Activated CD8-positive, alpha-beta memory T cell treated with anti-CD3 and anti-CD28 coated beads, Interleukin-2, amount 50 U/mL, for 1 hour (primary cell): Measurements from ENCODE around the gene TASP1.
"Not testable (repeated sequence)": the region's sequence is repeated elsewhere in the genome, so short reads cannot be mapped to it uniquely, and the experiment has no call there.

ENCODE experiments used
- DNase-seq: peaks from one replicate; pipeline ENCODE4 v3.0.0-alpha.2; 2020; ENCODE audit errors: extremely low read depth

Gene TASP1

DNA sequence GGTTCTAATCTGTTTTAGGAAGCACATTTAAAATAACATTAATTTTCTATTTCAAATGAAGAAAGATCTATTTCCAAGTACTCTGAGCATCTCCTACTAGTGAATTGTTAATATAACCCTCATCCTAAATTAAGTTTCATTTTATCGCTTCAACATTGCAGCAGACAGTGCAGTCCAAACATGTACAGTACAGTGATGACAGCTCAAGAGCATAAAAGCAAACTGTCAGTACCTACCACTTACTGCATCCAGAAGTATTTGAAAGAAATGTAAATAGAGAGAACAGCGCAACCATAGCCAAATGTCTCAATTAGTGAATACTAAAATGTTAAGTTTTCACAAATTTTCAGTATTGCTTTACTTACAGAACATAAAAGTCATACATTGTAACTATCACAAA lies 238.3 kb downstream of the TASP1 start:
- no peak for DNase-seq

DNA sequence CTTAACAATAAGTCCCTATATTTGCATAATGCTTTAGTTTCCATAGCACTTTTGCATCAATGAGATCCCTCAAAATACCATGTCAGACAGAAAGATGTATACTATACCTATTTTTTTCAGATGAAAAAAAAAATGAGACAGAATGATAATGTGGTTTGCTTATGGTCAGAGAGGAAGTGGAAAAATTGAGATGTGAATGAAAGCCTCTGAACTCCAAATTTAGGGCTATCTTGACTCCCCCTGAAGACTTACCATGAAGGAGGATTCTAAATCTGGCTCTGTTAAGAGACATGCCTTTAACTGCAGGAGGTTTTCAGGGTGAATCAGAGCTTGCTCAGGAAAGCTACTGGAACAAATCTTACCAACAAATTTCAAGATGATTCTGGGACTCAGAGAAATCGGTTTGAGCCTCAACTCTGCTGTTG lies 241.4 kb downstream of the TASP1 start:
- no peak for DNase-seq

DNA sequence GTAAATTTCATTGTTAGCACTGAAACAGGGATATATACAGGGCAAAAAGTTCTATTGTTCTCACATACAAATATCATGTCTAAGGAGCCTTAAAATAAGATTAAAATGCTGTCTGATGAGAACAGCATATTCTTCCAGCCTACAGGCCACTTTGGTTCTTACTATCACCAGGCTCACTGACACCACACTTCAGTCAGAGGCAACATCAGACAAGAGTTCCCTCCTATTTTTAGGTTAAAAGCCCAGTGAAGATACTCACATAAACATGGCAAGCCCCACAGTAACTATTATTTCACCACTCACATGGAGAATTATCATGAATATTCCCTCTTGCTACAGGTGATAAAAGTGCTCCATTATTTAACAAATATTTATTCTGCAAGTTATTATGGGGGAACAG lies 241.9 kb downstream of the TASP1 start:
- no peak for DNase-seq

DNA sequence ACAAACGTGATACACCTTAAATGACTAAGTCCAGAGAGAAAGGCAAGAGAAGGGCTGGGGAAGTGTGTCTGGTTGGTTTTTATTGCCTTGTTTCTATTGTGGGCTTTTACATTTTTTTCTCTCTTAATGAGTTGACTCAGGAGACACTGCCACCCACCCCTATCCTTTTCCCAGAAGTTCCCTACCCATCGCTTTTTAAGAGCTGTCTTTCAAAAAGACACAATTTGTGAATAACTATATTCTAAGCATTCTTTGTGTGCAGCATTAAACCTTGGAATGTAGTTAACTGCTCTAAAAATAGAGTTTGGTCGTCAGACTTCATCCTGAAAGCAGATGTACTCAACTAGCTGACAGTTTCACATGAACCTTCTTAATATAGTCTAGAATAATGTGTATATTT lies 242.7 kb downstream of the TASP1 start:
- DNase-seq = no peak

DNA sequence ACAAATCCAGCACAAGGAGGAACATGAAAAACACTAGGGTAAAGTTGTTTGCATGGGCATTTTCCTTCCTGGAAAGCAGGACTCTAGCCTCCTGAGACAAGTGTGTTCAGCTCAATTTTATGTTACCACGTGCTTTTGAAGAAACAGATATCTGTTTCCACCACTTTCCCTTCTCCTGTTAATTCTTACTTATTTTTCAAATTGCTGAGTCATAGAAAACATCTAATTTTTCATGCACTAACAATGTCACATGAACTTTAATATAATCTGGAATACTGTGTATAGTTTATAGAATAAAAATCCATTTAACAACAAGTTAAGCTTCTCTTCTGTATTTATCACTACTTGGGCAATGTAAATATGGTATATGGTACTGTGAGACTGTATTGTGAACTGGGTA lies 243.5 kb downstream of the TASP1 start:
- DNase-seq = no peak

DNA sequence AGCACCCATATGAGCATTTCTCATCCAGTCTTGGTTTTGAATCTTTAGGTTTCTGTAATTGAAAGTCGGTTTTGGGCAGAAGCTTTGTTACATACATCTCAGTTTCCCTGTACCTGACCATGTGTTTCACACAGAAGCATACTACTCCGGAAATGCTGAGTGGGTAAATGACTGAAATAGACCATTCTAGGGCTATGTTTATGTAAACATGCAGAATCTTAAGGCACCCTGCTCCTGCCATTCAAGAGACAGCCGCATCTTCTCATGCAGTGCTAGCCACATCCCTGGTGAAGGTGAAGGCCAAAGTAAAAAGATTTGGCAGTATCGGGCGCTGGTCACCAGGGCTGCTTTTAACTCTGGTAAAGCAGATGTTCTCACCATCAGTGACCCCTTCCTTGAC lies 246.3 kb downstream of the TASP1 start:
- DNase-seq = no peak

DNA sequence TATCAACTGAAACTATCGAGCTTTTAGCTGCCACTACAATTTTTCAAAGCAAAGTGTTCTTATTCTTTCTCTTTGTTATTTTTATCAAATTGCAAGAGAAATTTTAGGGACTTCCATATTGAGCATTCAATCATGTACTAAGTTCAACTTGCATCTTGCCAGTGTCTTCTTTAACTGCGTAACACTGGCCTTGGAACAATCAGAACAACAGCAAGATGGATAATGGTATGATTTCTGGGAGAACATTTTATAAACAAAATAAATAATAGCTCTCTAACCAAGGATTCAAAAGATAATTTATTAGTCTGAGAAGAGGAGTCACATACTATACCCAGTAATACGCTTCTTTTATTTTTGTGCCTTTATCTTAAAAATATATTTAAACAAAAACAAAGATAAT lies 249.6 kb downstream of the TASP1 start:
- no peak for DNase-seq

DNA sequence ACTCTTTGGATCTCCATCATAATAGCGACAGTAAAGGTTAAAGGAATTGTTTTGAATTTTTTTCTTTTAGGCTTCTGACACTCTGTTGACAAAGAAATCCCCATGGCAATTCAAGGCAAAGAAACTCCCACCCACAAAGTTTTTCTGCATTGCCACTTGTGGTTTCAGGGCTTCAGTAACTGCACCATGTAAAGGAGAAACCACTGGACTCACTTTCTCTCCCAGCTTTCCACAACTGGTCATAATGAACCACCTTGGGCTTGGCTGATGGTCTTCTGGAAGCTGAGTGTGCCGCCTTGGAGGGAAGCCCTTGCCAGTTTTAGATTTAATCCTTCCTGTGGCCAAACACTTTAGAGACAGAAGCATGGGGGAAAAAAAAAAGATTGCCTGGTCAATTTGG lies 254.6 kb downstream of the TASP1 start:
- no peak for DNase-seq

DNA sequence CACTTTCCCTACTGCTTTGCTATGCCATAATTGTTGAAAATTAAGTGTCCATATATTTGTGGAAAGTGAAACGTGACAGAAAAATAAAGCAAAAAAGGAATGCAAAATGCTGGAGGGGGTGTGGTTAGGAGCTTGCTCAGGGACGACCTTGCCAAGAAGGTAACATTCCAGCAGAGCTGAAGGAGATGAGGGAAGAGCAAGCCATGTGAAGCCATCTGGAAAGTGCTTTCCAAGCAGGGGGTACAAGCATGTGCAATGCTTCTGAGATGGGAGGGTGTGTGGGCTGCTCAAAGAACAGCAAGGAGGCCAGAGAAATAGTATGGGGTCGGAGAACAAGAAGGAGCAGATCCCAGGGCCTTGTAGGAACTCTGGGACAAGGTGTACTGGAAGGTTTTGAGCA lies 255.9 kb downstream of the TASP1 start:
- no peak for DNase-seq

DNA sequence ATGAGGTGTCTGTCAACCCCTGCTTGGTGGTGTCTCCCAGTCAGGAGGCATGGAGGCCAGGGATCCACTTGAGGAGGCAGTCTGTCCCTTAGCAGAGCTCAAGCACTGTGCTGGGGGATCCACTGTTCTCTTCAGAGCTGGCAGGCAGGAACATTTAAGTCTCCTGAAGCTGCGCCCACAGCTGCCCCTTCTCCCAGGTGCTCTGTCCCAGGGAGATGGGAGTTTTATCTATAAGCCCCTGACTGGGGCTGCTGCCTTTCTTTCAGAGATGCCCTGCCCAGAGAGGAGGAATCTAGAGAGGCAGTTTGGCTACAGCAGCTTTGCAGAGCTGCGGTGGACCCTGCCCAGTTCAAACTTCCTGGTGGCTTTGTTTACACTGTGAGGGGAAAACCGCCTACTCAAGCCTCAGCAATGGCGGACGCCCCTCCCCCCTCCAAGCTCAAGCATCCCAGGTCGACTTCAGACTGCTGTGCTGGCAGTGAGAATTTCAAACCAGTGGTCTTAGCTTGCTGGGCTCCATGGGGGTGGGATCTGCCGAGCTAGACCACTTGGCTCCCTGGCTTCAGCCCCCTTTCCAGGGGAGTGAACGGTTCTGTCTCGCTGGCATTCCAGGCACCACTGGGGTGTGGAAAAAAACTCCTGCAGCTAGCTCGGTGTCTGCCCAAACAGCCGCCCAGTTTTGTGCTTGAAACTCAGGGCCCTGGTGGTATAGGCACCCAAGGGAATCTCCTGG lies 258.1 kb downstream of the TASP1 start:
- DNase-seq = not testable (repeated sequence)

DNA sequence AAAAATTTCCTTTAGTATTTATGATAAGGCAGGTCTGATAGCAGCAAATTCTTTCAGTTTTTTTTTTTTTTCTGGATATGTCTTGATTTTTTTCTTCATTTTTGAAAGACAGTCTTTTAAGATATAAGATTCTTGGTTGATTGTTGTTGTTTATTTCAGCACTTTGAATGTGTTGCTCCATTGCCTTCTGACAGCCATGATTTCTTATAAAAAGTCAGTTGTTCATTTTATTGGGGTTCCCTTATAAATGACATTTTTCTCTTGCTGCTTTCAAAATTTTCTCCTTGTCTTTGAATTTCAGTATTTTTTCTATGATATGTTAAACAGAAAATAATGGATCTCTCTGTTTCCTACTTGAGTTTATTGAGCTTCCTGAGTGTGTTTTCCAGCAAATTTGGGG lies 265.3 kb downstream of the TASP1 start:
- no peak for DNase-seq

DNA sequence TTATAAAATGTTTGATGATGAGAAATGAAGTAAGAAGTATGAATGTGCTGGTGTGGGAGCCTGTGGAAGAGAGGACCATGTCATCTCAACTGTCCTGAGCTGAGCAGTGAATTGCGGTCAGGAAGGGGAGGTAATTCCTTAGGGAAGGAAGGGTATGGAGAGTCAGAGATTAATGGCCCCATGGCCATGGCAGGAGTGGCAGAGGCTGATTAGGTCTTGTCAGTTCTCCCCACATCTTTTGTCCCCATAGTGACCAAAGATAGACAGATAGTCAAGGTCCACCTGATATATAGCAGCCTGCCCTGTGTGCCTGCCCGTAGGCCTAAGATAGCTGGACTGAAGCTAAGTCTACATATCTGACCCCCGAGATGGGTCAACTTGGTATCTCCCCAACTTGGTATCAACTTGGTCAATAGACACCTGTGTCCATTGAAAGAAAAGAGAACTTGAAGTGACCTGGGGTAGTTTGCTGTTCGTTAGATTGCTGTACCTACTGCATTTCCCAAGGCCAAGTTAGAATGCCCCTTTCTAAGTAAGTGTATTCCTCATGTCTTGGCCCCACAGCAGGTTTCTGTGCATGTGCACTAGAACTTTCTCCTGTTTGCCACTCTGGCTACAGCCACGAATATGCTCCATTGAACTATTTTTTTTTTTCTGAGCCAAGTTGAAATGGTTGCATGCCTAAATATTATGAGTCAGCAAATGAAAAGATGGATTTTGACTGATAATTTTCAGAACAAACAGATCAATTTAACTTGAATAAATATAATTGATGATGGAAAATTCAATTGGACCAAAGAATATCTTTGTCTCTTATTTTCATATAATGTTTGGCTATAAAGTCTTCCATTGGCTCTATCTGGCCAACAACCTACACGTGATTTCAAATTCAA lies 274.2 kb downstream of the TASP1 start:
- no peak for DNase-seq

DNA sequence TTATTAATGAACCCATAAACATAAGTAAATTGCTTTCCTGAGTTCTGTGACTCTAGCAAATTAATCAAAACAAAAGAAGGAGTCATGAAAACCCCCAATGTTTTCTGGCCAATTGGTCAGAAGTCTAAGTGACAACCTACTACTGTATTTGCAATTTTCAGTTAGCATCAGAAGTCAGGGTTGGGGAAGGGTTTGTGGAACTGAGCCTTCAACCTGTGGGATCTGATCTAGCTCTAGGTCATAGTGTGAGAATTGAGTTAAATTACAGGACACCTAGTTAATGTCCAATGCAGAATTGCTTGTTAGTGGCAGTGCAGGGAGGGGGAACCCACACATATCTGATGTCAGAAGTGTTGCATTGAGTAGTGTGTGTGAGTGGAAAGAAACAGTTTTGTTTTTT lies 275.3 kb downstream of the TASP1 start:
- DNase-seq = no peak

DNA sequence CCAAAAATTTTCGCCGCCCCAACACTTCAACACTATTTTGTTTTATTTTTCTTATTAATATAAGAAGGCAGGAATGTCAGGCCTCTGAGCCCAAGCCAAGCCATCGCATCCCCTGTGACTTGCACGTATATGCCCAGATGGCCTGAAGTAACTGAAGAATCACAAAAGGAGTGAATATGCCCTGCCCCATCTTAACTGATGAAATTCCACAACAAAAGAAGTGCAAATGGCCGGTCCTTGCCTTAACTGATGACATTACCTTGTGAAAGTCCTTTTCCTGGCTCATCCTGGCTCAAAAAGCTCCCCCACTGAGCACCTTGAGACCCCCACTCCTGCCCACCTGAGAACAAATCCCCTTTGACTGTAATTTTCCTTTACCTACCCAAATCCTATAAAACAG lies 276.6 kb downstream of the TASP1 start:
- DNase-seq = not testable (repeated sequence)

DNA sequence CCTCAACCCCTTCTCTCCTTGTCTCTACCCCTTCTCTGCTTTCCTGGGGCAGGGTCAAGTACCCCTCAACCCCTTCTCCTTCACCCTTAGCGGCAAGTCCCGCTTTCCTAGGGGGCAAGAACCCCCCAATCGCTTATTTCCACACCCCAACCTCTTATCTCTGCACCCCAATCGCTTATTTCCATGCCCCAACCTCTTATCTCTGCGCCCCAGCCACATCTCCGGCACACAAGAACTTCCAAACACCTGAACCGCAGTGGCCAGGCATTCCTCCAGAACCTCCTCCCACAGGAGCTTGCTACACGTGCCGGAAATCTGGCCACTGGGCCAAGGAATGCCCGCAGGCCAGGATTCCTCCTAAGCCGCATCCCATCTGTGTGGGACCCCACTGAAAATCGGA lies 279.8 kb downstream of the TASP1 start:
- DNase-seq = not testable (repeated sequence)

DNA sequence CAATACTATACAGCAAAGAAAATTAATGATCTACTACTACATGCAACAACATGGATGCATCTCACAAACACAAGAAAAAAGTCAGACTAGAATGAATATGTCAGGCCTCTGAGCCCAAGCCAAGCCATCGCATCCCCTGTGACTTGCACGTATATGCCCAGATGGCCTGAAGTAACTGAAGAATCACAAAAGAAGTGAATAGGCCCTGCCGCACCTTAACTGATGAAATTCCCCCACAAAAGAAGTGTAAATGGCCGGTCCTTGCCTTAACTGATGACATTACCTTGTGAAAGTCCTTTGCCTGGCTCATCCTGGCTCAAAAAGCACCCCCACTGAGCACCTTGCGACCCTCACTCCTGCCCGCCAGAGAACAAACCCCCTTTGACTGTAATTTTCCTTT lies 280.9 kb downstream of the TASP1 start:
- not testable (repeated sequence) for DNase-seq

DNA sequence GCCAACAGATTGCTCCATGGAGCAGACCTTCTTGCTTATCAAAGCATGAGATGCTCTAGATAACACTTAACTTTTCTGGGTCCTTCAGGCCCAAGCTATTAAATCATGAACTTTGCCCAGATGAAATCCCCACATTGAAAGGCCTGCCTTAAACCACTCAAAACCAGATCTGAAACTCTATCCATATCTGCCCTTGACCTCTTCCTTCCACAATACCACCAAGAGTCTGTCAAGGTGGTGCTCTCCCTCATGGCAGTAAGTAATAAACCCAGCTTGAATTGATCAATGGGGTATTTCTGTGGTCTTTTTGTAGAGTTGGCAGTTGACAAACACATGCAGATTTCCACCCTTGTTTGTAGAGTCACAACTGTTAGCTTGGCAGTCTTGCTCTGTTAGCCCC lies 282.1 kb downstream of the TASP1 start:
- no peak for DNase-seq

DNA sequence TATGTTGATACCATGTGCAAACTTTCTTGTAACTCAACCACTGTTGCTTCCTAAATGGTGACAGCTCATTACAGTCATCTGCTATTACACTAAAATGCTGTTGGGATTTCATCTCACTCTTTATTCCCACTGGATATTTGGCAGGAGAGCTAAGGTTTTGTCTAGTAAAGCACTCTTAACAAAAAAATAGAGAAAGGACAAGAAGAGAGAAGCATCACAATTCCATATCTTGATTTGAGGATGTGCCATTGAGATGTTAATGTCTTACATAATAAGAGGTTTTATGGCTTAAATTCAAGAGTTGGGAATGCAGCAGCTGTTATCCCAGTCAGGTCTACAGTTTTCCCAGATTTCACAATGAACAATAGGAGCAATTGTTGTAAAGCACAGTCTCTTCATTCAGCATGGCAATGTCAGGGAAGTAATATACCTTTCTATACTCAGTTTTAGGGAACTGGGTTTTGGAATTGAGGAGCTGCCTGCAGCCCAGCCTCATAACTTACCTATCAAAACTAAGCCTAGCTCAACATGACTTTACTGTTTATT lies 282.7 kb downstream of the TASP1 start:
- DNase-seq = no peak

DNA sequence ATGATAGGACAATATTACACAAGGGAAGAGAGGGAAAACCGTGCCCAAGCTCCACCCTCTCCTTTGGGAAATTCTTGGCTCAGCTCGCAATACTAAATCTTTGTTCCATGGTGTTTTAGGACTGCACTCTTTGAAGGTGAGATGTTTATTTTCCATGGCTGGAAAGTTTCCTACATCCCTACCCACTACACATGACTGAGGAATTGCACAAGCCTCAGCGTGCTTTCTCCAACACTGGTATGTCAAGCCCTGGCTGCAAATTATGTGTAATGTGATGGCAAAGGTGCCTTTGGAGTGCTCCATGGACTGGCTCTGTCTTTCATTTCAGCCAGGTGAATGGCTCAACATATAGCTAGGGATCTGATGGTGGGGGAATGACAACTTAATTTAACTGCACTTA lies 283.3 kb downstream of the TASP1 start:
- DNase-seq = no peak

DNA sequence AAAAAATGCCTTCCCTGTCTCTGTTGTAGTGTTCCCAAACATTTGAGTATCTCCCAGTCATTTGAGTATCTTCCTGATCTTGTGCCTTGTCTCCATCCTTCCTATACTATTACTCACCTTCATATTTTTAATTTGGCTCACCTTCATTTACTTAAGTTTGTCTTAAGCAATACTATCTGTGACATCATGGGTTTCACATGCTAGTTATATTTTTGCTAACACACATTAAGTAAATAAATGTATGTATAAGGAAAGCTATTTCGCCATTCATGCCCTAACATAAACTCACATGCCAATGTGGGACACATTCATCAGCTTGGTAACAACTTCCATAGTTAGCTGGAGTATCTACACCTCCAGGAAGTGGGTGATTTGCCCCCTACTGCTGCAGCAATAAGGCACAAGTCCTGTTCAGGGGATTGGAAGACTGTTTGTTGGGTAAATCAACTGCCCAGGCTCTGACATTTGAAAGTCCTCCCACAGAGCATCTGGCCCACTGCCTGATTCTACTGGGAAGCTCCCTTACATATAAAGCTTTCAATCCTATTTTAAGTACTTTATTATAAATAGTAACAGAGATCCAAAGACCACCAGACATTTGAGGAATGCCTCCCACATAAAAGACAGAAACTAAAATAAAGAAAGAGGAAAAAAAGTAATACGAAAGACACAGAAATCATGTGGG lies 285.3 kb downstream of the TASP1 start:
- no peak for DNase-seq

DNA sequence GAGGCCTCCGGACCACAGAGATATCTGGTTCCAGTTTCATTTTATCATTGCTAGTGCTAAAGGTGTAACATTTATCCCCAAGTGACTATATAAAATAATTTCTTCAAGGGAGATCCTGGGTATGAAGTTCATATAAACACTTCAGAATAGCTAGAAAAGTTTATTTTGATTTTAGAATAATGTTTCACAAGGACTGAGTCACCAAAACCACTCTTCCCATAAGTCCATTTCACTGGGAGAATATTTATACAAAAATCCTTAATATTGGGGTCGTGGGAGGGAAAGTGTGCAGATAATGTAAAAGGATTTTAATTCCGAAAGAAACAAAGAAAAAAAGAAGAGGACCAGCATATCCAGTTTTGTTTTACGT lies 289.5 kb downstream of the TASP1 start:
- DNase-seq = no peak
